LNCAP (cell line): Measurements from ENCODE around the gene STARD5.

Experiments
- TF ChIP-seq, protein P1 (sequence below): fragments of 450-650 bp; IDR thresholded peaks from 2 replicates; pipeline ENCODE4 v1.5.1; 2017; ENCODE audit warnings: mild to moderate bottlenecking

Gene STARD5

DNA sequence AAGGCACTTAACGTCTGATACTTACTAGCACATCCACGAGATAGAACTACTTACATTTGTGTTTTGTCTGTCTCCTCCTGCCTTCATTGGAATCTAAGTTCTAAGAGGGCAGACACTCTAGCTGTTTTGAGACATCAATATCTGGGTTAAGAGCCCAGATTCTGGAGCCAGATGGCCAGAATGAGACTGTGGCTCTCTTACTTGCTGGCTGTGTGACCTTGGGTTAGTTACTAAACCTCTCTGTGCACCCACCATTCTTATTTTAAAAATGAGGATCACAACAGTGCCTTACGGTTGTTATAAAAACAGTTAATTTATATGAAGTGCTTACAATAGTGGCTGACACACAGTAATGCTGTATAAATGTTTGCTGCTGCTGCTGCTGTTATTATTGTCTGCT, 7.7 kb downstream of the STARD5 start:
- TF ChIP-seq, protein P1, sequence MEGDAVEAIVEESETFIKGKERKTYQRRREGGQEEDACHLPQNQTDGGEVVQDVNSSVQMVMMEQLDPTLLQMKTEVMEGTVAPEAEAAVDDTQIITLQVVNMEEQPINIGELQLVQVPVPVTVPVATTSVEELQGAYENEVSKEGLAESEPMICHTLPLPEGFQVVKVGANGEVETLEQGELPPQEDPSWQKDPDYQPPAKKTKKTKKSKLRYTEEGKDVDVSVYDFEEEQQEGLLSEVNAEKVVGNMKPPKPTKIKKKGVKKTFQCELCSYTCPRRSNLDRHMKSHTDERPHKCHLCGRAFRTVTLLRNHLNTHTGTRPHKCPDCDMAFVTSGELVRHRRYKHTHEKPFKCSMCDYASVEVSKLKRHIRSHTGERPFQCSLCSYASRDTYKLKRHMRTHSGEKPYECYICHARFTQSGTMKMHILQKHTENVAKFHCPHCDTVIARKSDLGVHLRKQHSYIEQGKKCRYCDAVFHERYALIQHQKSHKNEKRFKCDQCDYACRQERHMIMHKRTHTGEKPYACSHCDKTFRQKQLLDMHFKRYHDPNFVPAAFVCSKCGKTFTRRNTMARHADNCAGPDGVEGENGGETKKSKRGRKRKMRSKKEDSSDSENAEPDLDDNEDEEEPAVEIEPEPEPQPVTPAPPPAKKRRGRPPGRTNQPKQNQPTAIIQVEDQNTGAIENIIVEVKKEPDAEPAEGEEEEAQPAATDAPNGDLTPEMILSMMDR: no peak

DNA sequence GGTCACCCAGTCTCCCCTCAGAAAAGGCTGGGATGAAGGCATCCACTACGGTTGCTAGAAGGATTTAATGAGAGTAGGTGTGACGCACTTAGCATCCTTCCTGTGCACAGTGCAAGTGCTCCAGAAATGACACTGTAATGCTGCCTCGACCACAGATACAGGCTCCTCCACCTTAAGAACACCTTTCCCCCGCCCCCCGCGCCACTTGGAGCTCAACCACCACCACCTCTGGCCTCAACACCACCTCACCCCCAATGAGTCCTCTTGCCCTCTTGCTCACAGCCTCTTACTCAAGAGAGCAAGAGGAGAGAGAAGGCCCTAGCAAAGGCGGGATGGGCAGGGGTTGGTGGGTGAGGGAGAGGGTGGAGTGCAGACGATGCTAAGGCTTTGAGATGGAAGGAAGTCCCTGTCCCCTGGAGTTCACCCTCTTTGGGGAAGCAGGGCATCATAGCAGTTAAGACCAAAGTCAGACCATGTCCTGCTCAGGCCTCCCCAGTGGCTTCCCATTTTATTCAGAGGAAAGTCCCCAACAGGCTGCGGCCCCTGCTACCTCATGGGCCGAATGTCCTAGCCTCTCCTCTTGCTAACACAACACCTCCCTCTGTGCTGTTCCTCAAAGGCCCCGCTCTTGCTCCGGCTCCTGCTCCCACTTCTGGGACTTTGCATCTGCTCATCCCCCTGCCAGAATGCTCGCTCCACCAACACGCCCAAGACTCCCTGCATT, 8.3 kb downstream of the STARD5 start:
- TF ChIP-seq, protein P1: no peak

DNA sequence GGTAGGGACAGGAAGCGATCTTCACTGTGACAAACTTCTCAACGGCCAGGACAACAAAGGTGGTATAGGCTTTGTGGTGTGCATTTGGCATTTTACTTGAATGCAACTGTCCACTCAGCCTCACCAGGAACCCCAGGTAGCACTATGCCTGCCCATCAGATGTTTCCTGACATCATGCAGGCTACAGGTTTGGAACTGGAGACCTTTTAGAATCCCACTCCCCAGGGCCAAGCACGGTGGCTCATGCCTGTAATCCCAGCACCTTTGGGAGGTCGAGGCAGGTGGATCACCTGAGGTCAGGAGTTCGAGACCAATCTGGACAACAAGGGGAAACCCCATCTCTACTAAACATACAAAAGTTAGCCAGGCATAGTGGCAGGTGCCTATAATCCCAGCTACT, 9.6 kb downstream of the STARD5 start:
- TF ChIP-seq, protein P1: no peak

DNA sequence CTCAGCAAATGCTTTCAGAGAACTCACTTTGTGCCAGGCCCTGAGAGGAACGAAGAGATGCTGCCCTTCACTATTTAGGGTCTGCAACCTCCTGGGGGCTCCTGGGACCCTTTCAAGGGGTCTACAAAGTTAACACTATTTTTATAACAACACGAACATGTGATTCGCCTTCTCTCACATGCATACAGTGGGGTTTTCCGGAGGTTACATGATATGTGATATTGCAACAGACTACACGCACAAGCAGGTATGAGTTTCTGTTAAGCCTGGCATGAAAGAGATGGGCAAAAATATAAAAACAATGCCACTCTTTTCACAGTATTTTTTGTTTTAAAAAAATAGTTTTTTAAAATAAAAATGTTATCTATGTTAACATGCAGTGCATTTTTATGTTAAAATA, 10.3 kb downstream of the STARD5 start:
- TF ChIP-seq, protein P1: no peak

DNA sequence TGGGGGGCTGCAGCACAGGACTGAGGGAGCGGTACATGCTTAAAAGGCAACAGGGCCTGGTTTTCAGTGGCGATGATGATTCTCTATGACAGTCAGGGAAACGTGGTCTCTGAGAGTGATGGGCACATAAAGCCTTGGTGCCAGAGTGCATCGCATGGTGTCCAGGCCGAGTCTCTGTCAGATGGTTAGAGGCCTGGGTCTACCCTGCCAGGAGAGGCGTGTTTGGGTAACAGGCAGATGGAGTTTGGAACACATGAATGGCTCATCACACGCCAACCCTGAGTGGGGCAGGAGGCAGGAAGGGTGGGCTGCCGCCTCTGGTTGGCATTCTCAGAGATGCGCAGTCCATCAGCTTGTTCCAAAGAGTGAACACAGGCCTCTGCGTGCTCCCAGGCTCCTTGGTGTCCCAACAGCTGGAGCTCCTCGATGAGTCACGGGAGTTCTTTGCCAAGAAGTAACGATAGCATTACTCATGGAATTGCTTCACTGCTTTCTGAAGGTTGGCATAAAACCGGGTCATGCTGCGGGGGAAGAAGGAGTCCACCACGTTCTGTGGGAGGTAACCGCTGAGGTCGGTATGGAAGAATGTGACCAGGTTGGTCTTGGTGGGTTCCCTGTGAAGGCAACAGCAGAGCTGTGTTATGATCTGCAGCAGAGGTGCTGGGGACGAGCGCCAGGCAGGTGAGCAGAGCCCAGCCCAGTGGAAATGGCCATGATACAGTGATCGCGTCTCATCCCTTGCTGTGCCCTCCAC, 11.0 kb downstream of the STARD5 start:
- TF ChIP-seq, protein P1: no peak

DNA sequence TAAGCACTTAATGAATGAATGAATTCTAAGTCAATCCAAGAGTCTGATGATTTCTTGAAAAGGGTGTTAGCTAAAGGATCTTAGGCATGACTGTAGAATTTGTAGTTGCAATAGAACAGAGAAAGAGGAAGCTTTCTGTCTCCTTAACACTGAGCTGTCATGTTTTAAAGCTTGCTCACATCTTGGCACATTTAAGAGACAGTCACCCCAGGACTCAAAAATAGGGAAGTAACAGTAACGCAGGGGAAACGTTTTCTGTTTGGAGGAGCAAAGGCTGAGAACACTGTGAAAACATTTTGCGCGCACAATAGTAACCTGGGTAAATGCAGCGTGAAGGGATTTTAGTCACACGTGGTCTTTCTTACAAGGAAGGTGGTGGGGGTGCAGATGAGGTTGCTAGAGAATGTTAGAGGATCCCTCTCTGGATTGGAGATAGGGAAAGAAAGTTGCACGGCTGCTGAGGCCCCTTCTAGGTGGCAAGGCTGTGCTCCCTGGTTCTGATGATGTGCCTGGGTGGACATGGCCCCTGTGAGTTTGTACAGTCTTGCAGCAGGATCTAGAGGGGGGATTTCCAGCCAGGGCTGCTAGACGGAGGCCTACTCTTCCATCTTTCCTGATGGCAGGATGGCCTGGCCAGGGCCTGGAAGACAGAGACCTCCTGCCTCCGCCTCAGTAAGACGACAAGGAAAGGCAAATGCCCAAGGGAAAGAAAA, 12.0 kb downstream of the STARD5 start:
- TF ChIP-seq, protein P1: no peak

DNA sequence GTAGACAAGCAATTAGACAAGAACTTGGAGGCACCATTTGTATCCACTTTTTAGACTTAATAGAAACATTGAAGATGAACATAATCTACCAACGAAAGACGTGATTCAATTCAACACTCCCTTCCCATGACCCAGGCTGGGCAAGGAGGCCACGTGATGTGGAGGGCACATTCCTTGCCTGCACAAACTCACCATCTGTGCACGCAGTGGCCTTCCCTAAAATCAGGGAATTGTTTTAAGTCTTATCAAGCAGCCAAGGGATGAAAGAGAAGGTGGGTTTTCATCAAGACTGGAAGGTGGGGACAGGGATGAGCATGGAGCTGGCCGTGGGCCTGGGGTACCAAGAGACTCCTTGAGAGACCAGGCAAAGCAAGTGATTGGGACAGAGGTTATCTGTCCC, 13.5 kb downstream of the STARD5 start:
- TF ChIP-seq, protein P1: no peak
